HG03108 (cell line): Measurements from ENCODE around the gene UMAD1.

ENCODE experiments used
- ATAC-seq: cut with Tn5 transposase; IDR thresholded peaks from one replicate; pipeline ENCODE4 v1.9.1; 2021; ENCODE audit warnings: moderate library complexity; ENCODE audit not compliant: unreplicated experiment

UMAD1 gene

GRCh38 chr7:7918736-7919448 is 278.3 kb downstream of the UMAD1 start:
- peak; percentile 25 for ATAC-seq

GRCh38 chr7:7919449-7919945 is 278.9 kb downstream of the UMAD1 start:
- peak; percentile 11 for ATAC-seq

GRCh38 chr7:7920056-7920455 is 279.5 kb downstream of the UMAD1 start:
- no peak for ATAC-seq

GRCh38 chr7:7920481-7920880 is 279.9 kb downstream of the UMAD1 start:
- peak; percentile 94 for ATAC-seq

- no peak for ATAC-seq
These were observed 281.3 kb downstream of the UMAD1 start for GRCh38 chr7:7921830-7922229.

- ATAC-seq = no peak
These were observed 282.3 kb downstream of the UMAD1 start for GRCh38 chr7:7922684-7923385.

GRCh38 chr7:7923818-7924217 is 283.3 kb downstream of the UMAD1 start:
- ATAC-seq = no peak

GRCh38 chr7:7924303-7924702 is 283.8 kb downstream of the UMAD1 start:
- ATAC-seq = no peak
